ENCODE results near the gene VPS18.

DNA sequence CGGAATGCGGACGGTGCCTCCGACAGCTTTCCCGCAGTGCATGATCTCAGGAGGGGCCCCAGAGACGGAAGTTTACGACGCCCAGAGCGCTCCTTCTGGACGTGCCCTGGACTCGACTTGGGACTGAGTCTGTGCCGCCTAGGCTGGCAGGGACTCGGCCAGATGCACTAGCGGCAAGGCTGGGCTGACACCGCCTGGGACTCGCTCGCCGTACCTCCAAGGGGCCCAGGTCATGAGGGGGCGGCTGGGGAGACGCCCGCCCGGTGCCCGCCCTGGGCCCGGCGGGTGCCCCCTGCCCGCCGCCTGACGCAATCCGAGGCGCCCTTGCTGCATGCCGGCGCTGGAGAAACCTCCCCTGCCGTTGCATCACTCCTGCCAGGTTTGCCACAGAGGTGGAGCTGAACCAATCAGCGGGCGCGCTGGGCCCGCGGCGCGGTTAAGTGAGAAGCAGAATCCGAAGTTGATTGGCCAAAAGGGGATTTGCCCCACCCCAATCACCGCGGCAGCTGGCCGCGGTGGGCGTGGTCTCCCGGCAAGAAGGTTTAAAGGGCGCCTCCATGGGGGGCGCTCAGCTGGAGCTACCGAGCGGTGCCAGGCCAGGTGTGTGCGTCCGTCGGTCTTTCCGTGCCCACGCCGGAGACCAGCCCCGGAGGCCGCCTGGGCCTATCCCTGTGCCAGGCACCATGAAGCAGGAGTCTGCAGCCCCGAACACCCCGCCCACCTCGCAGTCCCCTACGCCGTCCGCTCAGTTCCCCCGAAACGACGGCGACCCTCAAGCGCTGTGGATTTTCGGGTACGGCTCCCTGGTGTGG, 58.9 kb downstream of the VPS18 start, which contains the start of gene CHAC1:
- TF ChIP-seq, protein P1, sequence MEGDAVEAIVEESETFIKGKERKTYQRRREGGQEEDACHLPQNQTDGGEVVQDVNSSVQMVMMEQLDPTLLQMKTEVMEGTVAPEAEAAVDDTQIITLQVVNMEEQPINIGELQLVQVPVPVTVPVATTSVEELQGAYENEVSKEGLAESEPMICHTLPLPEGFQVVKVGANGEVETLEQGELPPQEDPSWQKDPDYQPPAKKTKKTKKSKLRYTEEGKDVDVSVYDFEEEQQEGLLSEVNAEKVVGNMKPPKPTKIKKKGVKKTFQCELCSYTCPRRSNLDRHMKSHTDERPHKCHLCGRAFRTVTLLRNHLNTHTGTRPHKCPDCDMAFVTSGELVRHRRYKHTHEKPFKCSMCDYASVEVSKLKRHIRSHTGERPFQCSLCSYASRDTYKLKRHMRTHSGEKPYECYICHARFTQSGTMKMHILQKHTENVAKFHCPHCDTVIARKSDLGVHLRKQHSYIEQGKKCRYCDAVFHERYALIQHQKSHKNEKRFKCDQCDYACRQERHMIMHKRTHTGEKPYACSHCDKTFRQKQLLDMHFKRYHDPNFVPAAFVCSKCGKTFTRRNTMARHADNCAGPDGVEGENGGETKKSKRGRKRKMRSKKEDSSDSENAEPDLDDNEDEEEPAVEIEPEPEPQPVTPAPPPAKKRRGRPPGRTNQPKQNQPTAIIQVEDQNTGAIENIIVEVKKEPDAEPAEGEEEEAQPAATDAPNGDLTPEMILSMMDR (conservative IDR thresholded peaks at IDR 0.05): no peak
- no peak for TF ChIP-seq EZH2 (IDR thresholded peaks at IDR 0.05; ENCODE audit: low read depth)

All from PC-9 (cell line).